RKO (cell line): ENCODE data around the gene SPI1.

ENCODE experiments used
- DNase-seq: peaks from one replicate; pipeline ENCODE4 v3.0.0-alpha.2; 2016; ENCODE audit warnings: low spot score

SPI1 gene

DNA sequence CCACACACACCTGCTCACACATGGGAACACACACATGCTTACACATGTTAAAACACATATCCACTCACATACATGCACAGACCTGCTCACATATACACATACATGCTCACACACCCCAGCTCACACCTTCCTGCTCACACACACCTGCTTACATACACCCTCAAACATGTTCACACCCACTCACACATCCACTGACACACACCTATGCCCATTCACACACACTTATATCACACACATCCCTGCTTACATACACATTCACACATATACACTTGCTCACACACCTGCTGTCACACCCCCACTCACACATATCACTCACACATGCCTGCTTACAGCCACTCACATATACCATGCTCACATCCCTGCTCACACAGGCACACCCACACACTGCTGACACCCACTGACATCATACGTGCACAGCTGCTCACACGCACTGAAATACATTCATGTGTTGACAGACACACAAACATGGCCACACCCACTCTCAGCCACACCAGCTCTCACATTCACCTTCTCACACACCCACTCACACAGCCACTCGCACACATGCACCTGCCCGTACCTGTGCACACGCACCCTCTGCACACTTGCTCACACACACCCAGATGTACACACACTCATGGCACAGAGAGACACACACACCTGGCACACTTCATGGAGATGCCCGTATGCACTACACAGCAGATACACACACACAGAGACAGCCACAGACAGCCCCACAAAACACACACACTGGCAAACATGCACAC lies 20.2 kb downstream of the SPI1 start:
- DNase-seq: no peak

DNA sequence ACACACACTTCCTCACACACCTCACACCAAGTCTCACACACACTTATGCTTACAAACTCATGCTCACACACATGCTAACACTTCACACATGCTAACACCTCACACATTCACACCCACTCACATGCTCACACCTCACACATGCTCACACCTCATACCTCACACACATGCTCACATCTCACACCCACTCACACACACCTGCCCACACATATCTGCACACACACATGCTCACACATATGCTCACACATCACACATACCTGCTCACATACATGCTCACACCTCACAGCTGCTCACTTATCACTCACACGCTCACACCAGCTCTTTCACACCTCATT lies 21.4 kb downstream of the SPI1 start:
- DNase-seq: no peak

DNA sequence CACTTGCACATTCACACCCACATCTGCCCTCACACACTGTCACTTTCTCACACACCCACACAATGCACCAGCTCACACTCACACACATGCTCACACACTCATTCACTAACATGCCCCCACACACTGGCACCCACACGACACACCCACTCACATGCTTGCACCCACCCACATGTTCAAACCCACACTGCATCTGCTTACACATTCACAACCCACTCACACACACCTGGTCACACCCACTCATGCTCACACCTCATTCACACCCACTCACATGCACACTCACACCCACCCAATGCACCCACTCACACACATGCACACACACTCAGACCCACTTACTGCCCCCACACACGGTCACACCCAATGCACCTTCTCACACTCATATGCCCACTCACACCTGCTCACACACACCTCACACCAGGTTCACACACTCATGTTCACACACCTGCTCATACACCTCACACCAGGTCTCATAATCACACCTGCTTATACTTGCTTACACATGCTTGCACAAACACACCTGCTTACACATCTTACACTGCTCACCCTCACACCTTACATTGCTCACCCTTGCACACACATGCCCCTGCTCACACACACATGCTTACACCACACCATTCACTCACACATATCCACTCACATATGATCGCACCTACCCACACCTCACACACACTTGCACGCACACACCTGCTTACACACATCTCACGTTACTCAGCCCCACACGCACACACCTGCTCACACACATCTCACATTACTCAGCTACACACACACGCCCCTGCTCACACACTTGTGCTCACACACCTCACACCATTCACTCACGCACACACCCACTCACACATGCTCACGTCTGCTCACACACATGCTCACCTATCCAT lies 22.0 kb downstream of the SPI1 start:
- DNase-seq: no peak

DNA sequence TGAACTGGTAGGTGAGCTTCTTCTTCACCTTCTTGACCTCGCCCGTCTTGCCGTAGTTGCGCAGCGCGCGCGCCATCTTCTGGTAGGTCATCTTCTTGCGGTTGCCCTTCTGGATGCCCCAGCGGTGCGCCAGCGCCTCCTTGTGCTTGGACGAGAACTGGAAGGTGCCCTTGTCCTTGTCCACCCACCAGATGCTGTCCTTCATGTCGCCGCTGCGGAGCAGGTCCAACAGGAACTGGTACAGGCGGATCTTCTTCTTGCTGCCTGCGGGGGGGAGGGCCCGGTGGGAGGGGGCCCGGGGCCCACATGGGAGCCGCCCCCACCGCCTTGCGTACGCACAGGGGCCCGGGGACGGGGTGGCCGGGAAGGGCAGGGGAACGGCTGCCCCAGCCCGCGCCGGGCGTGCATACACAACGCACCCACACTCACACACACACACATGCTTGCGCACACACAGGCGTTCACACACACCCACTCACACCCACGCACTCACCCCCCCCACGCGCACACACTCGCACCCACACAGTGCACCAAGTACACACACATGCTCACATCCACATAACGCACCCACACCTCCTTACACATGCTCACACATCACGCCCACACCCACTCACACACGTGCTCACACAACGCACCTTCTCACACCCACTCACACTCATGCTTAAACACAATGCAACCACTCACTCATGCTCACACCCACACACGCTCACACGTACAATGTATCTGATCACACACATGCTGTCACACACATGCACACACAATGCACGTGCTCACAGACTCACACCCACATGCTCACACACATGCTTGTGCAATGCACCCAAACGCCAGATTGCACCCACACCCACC lies 22.8 kb downstream of the SPI1 start:
- peak; percentile 95 for DNase-seq

DNA sequence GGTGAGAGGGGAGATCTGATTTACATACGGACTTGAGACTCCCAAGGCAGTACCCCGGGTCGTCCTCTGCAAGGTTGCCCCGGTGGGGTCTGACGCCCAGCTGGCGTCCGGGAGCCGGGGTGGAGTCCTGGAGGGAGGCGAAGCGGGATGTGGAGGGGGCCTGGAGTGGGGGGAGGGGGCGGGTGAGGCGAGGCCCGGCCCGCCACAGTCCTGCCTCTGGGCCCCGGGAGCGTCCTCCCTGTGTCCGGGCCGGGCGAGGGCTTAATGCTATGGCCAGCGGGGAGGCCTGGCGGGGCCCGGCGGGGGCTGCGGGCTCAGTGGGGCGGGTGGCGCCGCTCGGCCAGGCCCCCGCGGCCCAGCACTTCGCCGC lies 23.4 kb downstream of the SPI1 start:
- DNase-seq: no peak

DNA sequence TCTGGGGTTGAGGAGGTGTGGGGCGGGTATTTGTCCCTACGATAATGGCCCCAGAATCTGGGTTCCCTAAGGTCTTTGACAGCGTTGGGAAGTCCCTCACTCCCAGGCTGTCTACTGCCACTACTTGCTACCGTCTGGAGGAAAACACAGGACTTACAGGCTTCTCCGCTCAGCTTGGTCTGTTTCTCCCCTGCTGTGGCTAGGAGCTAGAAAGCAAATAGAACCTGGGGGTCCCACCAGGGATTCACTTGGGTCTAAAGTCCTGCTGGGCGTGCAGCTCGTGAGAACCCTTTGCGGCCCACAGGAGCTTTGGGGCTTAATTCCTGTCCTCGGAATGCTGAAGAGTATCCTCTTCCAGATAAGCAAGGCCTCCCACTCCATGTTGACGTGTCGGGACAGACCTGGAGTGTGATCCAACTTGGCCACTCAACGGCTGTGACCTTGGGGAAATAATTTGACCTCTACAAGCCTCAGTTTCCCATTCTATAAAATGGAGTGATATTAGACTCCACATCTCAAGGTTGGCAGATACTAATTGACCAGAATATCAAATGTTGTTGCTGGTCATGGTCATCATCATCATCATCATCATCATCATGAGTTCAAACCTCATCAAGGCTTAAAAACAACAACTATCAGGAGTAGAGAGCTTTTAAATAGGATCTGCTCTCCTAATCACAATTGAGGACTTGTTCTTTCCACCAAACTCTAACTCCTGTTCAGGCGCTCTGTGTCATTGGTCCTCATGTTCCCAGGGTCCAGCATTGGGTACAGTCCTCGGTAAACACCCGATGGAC lies 24.2 kb downstream of the SPI1 start:
- no peak for DNase-seq

DNA sequence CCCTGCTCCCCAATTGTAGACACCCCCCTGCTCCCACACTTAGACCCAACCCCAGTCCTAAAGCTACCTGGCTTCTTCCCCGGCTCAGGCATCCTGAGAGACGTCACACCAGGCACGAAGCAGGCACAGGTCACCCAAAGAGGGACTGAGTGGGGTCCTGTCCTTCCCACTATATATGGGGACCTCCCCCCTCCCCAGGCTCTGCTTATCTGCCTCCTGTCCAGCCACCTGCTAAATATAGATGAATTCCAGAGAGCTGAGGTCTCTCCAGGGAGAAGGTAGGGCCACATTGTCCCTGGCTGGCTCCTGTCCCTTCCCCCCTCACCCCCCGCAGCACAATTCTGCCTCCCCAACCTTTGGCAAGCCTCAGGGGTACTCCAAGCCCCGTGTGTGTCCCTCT lies 25.8 kb downstream of the SPI1 start, which contains the start of gene MYBPC3:
MYBPC3 (minus strand) TSS at position 147 of the 400 bp plus-strand sequence; CDS start at position 92, 55 bp downstream.
- DNase-seq: no peak

DNA sequence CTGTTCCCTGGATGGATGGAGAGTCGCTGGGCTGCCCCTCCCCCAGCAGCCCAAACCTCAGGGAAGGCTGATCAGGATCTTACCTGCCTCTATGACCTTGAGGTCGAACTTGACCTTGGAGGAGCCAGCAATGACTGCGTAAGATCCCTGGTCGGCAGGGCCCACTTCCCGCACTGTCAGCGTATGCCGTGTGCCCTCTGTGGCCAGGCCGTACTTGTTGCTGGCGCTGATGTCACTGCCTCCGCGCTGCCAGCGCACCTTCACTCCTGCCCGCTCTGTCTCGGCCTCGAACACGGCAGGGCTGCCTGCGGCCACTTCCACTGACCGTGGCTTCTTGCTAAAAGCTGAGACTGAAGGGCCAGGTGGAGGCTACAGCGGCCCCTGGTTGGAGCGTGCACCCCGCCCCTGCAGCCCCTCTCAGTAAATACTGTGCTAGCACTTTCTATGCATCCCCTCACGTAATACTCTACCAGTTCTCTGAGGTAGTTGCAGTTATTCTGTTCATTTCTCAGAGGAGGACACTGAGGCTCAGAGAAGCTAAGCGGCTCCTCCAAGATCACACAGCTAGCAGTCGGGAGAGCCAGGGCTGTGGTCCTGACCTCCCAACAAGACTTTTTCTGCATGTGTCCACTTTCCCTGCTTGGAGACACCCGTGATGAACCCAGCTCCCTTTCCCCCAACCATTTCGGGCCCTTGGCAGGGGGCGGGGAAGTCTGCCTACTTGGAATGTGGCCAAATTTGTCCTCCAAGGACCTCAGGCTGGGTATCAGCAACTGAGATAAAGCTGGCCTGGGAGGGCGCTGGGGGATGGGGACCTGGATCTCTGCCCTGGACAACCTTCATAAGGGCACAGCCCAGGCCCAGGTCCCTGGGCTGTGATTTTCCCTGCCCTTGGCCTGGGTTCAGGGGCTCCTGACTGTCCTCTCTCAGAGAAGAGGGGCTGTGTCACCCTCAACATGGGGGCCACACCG lies 26.9 kb downstream of the SPI1 start:
- no peak for DNase-seq

DNA sequence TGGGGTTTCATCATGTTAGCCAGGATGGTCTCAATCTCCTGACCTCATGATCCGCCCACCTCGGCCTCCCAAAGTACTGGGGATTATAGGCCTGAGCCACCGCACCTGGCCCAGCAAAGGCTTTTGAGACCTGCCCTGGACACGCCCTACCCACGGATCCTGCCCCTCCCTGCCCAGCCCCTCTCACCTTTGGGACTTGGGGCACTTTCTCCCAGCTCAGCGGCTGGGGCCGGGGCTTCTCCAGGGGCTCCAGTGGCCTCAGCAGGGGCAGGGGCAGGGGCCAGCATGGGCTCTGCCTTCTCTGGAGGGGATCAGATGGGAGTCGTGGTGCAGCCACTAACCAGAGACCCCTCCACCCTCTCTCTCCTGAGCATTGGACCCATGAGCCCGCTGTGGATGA lies 28.0 kb downstream of the SPI1 start:
- no peak for DNase-seq

DNA sequence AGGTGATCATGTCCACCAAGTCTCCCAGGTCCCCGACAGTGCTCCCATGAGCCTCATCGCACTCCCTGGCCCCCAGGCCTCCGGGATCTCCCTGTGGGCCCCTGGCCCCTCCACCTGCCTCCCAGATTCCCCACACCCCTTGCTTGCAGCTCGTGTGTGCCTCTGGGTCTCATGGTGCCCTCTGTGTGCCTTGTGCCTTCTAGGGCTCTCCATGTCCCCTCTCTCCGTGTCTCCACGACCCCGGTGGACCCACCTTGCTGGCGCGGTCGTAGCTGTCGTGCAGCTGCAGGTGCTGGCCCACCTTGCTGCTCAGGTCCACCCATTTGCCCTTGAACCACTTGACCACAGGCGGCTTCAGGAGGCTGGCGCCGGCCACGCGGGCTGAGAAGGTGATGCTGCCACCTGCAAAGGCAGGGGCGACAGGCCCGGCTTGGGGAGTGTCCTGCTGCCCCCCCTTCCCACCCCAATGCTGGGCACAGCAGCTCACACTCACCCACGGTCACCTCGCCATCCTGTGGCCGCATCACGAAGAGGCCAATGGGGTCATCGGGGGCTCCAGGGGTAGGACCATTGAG lies 28.7 kb downstream of the SPI1 start:
- no peak for DNase-seq

DNA sequence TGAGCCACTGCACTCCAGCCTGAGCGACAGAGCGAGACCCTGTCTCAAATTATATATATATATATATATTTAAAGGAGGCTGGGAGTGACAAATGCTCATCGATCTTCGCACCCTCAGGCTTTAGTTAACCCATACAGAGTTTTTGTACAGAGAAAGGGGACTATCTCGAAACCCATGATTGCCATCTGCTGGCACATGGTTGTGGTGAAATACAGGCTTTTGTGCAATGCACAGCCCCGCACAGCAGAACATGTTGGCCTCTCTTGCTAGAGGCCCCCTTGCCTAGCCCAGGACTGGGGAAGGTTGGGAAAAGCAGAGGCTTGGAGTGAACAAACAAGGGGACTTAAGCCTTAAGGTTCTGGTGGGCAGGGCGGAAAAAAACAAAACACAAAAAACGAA lies 29.5 kb downstream of the SPI1 start:
- peak; percentile 51 for DNase-seq

DNA sequence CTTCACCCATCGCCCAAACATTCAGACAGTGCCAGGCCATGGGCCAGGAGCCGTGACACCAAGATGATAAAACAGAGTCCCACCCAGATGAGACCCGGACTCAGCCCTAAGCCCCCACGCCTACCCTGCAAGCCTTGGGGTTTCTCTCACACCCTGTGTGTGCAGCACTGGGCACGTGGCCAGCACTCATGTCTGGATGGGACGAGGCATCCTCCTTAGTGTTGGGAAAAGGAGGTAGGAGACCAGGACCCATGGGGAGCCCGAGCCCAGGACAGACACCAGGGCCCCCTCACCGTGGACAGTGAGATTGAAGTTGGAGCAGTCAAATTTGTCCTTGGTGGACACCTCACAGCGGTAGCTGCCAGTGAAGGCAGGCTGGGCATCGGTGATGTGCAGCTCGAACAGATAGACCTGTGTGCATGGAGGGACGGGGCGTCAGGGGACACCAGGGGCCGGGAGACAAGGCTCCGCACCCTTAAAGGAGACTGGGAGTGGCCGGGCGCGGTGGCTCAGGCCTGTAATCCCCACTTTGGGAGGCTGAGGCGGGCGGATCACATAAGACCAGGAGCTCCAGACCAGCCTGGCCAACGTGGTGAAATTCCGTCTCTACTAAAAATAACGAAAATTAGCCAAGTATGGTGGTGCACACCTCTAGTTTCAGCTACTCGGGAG lies 30.1 kb downstream of the SPI1 start:
- DNase-seq: no peak

DNA sequence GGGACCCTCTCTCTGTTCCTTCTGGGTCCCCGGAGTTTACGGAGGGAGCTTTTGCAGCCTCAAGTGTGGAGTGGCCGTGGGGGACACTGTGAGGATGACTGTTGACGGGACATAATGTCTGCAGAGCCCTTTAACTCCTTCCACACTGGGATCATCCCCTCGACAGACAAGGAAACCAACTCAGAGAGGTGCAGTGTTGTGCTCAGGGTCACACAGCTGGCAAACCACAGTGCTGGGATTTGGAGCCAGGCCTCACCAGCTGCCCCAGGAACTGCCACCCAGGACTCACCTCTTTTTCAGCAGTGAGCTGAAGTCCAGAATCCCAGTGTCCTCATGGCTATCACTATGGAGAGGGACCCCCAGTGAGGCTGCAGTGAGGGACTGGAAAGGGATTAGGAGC lies 31.2 kb downstream of the SPI1 start:
- DNase-seq: no peak

DNA sequence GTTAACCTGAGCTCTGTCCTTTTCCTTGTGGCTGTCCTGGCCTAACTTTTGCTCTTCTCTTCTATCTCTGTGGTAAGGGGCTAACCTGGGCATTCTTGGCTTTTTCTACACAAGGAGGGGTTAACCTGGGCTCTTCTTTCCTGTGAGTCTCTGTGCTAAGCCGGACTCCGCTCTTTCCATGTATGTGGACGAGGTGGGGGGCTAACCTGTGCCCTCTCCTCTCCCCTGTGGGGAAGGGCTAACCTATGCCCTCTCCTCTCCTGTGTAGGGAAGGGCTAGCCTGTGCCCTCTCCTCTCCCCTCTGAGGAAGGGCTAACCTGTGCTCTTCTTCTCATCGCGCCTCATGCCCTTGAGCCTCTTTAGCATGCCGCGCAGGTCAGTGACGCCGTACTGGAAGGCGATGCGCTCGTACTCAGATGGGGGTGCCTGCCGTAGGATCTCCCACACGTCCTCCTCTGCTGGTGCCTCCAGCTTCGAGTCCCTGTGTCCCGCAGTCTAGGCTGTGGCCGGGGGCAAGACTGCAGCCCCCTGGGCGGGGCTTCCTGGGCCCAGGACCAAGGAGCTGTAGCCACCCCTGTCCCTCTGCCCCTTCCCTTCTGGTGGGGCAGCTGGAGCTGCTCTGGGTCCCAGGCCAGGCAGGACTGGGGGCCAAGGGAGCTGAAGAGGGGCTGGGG lies 32.3 kb downstream of the SPI1 start:
- DNase-seq: no peak

DNA sequence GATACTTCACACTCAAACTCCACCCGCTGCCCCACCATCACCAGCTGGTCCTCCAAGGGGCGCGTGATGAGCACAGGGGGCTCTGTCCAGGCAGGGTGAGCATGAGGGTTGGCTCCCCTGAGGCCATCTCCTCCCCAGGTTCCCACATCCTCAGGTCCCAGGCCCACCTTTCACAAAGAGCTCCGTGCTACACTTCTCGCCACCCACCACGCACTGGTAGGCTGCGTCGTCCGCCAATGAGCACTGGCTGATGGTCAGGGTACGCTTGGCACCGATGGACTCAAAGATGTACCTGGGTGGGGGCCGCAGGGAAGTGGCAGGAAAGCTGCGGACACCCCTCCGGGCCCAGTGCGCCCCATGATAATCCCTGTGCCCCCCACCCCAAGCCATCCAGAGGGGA lies 35.5 kb downstream of the SPI1 start:
- no peak for DNase-seq

DNA sequence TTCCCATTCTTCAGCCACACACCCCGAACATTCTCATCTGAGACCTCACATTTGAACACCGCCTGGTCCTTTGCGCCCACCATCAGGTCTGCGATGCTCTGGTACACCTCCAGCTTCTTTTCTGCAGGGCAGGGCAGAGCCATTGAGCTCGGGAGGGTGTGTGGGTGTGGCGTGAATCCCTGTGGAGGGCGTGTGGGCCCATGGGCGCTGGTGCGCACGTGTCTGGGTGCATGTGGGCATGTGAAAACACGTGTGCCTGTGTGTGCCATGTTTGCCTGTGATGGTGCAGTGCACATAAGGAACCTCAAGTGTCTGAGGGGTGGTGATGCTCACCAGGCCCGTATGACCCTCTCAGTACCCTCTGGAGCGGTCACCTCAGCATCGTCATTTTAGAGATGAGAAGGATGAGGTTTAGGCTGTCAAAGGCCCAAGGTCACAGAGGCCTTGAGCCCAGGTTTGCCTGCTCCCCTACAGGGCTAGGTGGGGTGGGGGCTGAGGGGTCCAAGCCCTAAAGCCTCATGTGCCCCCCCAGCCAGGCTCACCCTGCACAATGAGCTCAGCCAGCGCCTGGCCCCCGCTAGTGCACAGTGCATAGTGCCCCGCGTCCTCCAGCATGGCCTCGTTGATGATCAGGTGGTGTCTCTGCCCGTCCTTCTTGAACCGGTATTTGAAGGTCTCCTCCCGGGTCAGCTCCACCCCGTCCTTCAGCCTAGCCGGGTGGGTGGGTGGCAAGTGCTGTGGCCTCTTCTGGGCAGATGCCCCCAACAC lies 36.1 kb downstream of the SPI1 start:
- no peak for DNase-seq

DNA sequence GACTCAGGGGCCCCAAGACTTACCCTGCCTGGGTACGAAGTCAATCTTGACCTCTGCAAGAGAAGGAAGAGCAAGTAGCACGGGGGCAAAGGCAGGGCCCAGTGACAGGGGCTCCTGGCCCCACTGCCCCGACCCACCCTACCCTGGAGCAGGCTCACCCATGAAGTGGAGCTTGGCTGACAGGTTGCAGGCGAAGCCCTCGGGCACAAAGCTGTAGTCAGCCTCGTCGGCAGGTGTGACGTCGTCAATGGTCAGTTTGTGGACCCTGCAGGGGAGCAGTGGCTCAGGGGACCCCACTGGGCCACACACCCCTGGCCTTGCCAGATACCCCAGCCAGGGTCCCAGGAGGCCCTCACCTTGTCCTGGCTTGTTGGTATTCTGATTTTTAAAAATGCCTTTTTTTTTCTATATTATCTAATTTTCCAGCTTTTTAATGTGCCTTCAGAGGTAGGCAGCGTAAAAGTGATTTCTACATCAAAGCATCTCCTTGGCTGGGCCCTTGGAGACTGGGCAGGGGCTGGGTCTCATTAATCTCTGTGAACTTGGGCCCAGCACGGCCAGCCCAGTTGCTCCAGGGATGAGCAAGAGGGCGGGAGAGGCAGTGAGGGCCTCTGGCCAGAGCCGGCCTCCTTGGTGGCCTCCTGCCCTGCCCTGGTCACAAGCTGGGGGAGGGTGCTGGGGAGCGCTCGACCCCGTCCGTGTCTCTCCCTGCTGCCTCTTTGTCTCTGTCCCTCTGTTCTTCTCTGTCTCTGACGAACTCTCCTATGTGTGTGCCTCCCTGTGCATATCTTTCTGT lies 37.2 kb downstream of the SPI1 start:
- no peak for DNase-seq
